ENCODE data around the gene CENPE.

CENPE gene

GRCh38 chr4:103073792-103074438 is 124.2 kb downstream of the CENPE start:
- Histone ChIP-seq H3K36me3 (peaks cover 12% of the 10 kb centered on the region), H3K27me3 (ENCODE audit: insufficient read depth, low read depth, severe bottlenecking) (no peaks in the 10 kb centered on the region), H3K9me3 (ENCODE audit: severe bottlenecking) (no peaks in the 10 kb centered on the region), H3K4me3 (ENCODE audit: low read depth, low read length) (no peak overlapping the region), H3K27ac (no peak overlapping the region)
- DNase-seq, result no peak
- no peak for TF ChIP-seq CTCF (IDR thresholded peaks at IDR 0.05; ENCODE audit: low read depth, low read length)

GRCh38 chr4:103067841-103068547 is 130.1 kb downstream of the CENPE start:
- peaks cover 14% of the 10 kb centered on the region for H3K36me3 ChIP-seq
- no peaks in the 10 kb centered on the region for H3K27me3 ChIP-seq (ENCODE audit: insufficient read depth, low read depth, severe bottlenecking)
- DNase-seq, result no peak
- H3K4me3 ChIP-seq (ENCODE audit: low read depth, low read length), result no peak overlapping the region
- H3K27ac ChIP-seq, result no peak overlapping the region
- TF ChIP-seq CTCF (IDR thresholded peaks at IDR 0.05; ENCODE audit: low read depth, low read length), result no peak
- no peaks in the 10 kb centered on the region for H3K9me3 ChIP-seq (ENCODE audit: severe bottlenecking)

- Histone ChIP-seq H3K36me3 (peaks cover 2% of the 10 kb centered on the region), H3K27me3 (ENCODE audit: insufficient read depth, low read depth, severe bottlenecking) (no peaks in the 10 kb centered on the region), H3K9me3 (ENCODE audit: severe bottlenecking) (no peaks in the 10 kb centered on the region), H3K27ac (no peak overlapping the region), H3K4me3 (ENCODE audit: low read depth, low read length) (no peak overlapping the region)
- no peak for DNase-seq
- no peak for TF ChIP-seq CTCF (IDR thresholded peaks at IDR 0.05; ENCODE audit: low read depth, low read length)
Measured at GRCh38 chr4:103060453-103061148, 137.5 kb downstream of the CENPE start.
